Epithelial cell of proximal tubule (primary cell): ENCODE measurements around the gene TSEN2. TPM values are rescaled to one million over a fixed set of nuclear protein-coding genes. Genes with fewer than 3 reads are reported as not detected.

ENCODE experiments used
- DNase-seq: peaks from one replicate; pipeline ENCODE4 v3.0.0-alpha.2; 2011; ENCODE audit warnings: low read depth
- H3K4me3 ChIP-seq: 2 replicates; pipeline ENCODE4 v1.5.1; 2011; ENCODE audit warnings: low read depth, mild to moderate bottlenecking, low read length
- total RNA-seq: library from RNA; depleted of rRNA; stranded (reverse); fragments of >200 nt; gene quantifications from 2 replicates; pipeline ENCODE4 v1.2.3, GENCODE V29; 2015
- TF ChIP-seq, protein P1 (sequence below): conservative IDR thresholded peaks from 2 replicates; pipeline ENCODE4 v1.5.1; 2012; ENCODE audit warnings: low read depth, mild to moderate bottlenecking, low read length

Gene TSEN2
- total RNA-seq, 1 donor from 2014 or later: 6.3 TPM

DNA sequence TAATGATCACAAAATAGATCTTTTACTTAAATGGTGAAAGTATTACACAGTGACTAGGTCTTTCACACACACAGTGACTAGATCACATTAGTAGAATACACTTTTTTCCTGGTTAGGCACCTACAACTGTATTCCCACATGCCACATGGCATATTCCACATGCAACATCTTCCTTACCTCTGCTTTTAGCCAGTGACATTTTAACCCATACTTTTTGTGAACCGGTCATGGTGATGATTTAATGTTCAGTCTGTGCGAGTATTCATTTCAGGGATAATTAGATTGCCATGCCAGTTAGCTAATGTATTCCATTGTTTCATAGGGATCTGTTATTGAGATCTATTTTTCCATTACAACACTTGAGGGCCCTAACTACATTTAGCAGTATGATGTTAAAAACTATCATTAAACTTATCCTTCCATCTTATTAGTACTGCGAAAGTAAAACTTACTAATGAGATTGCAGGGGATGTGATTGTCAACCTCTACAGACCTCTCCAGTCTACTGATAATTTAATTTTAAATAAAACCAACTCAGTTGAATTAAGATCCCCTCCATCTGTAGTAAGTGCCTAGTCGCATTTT is 28.3 kb downstream of the TSEN2 start:
- DNase-seq: no peak
- TF ChIP-seq, protein P1, sequence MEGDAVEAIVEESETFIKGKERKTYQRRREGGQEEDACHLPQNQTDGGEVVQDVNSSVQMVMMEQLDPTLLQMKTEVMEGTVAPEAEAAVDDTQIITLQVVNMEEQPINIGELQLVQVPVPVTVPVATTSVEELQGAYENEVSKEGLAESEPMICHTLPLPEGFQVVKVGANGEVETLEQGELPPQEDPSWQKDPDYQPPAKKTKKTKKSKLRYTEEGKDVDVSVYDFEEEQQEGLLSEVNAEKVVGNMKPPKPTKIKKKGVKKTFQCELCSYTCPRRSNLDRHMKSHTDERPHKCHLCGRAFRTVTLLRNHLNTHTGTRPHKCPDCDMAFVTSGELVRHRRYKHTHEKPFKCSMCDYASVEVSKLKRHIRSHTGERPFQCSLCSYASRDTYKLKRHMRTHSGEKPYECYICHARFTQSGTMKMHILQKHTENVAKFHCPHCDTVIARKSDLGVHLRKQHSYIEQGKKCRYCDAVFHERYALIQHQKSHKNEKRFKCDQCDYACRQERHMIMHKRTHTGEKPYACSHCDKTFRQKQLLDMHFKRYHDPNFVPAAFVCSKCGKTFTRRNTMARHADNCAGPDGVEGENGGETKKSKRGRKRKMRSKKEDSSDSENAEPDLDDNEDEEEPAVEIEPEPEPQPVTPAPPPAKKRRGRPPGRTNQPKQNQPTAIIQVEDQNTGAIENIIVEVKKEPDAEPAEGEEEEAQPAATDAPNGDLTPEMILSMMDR: no peak
- no peak overlapping the region for H3K4me3 ChIP-seq

DNA sequence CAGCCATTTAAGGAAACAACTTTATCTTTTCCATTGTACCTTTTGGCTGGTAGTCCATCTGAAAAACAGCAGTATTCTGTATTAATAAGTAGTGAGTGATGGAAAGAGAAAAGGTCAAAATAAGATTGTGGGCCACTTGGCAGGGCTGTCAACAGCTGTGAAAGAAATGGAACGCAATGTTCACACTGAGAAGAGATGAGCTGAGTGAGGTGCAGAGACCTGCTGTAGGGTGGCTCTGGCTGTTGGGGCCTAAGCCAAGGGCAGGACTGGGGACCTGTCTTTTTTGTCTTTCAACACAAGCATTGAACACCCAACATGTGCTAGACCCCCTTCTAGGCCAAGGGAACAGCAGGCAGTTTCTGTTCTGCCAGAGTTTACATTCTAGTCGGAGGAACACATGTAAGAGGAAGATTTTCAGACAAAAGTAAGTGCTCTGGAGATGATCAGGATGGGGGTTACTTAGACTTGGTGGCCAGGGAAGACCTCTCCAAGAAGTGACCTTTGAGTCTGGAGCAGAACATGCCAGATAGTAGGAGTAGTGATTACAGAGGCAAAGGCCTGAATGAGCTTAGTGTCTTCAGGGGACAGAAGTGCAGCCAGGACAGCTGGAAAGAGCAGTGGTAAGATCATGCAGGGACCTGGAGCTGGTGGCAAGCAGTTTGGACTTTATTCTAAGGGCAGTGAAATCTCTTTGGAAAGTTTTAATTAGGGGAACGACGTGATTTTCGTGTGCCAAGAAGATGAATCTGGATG is 29.6 kb downstream of the TSEN2 start:
- no peak overlapping the region for H3K4me3 ChIP-seq
- DNase-seq: no peak
- TF ChIP-seq, protein P1: no peak

DNA sequence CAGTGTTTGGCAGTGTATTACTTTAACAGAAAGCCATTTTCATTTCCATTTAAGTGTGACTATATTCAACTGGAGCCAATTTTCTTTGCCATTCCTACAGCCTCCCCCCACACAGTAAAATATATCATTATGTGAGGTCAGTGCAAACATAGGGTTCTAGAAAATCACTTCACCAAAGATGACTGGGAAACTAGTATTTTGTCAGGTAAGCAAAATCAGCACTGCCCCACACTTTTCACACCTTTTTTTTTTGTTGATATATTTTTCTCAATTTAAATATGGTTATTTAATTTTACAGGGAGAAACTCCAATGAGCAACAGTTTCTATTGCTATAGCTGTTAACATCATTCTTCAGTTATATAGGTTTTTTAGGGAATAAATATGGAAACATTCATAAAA is 31.4 kb downstream of the TSEN2 start:
- H3K4me3 ChIP-seq: no peak overlapping the region
- TF ChIP-seq, protein P1: no peak
- DNase-seq: no peak

DNA sequence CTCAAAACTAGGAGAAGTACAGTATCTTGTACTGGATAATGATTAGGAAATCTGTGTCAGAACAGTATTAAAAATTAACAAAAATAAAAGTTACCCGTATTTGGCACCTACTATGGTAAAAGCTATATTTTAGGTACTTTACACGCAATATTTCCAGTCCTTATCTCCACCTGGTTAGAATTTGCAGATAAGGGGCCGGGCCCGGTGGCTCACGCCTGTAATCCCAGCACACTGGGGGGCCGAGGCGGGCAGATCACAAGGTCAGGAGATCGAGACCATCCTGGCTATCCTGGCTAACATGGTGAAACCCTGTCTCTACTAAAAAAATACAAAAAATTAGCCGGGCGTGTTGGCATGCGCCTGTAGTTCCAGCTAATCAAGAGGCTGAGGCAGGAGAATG is 32.6 kb downstream of the TSEN2 start:
- H3K4me3 ChIP-seq: no peak overlapping the region
- TF ChIP-seq, protein P1: no peak
- DNase-seq: no peak

DNA sequence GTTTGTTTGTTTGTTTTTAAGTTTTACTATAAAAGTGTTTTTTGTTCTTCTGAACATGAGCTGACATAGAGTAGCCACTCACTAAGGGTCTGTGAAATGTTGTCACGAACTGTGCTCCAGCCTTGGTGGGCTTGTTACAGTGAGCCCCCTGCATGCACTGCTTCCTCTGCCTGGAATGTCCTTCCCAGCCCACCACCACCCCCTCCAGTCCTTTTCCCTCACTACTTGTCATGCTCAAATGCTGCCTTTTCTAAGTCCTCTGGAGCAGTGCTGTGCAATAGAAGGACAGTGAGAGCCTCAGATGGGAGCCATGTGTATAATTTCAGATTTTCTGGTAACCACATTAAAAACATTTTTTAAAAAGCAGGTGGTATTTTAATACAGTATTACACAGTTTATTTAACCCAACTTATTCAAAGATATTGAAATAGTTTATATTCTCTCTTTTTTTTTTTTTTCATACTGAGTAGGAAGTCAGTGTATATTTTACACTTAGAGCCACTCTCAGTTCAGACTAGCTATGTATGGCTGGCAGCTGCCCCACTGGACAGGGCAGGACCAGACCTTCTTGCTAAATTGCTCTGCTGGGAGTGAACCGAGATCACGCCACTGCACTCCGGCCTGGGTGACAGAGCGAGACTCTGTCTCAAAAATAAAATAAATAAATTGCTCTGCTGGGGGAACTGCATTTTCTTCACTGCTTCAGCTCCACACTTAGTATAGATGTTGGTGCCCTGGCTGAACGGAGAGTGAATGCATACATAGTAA is 34.2 kb downstream of the TSEN2 start:
- no peak for DNase-seq
- H3K4me3 ChIP-seq: no peak overlapping the region
- TF ChIP-seq, protein P1: no peak

DNA sequence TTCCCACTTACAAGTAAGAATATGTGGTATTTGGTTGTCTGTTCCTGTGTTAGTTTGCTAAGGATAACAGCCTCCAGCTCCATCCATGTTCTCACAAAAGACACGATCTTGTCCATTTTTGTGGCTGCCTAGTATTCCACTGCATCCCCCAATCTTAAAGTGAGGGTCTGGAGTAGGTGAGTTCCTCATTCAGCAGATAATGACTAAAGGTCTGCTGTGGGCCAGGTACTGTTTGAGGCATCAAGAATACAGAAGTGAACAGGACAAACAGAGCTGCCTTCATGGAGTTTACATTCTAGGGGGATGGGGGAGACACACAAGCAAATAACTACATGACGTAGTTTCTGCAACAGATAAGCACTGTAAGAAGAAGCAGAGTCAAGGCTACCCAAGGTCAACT is 36.7 kb downstream of the TSEN2 start:
- H3K4me3 ChIP-seq: no peak overlapping the region
- TF ChIP-seq, protein P1: no peak
- no peak for DNase-seq
